Panc1 (cell line): ENCODE results near the gene SRC. TPM values are rescaled to one million over a fixed set of nuclear protein-coding genes. Genes with fewer than 3 reads are reported as not detected.

Experiments used
- ATAC-seq: fragments of 200-7000 bp; cut with Tn5 transposase; 2 replicates; pipeline ENCODE4 v1.9.1; 2020; ENCODE audit warnings: mild to moderate bottlenecking, moderate library complexity
- BruUV-seq: library from RNA; stranded (reverse); fragments of 400-500 nt; replicated peaks from 2 replicates; lab custom pipeline; 2021; lab: Mats Ljungman, UMichigan
- CTCF ChIA-PET: fragments of 300-600 bp; sonication (Branson Sonifier 250); formaldehyde crosslinking; loops from one replicate; lab custom pipeline; 2022; ENCODE audit warnings: antibody characterized with exemption; lab: Charles Lee
- POLR2A ChIA-PET: fragments of 300-600 bp; sonication (Branson Sonifier 250); formaldehyde crosslinking; loops from one replicate; lab custom pipeline; 2022; ENCODE audit warnings: antibody characterized with exemption; lab: Charles Lee
- DNase-seq: peaks from one replicate; pipeline ENCODE4 v3.0.0-alpha.2; 2010; ENCODE audit warnings: low read depth, low spot score
- H3K27ac ChIP-seq: 2 replicates; pipeline ENCODE4 v1.5.1; 2011; ENCODE audit warnings: mild to moderate bottlenecking, low read length, inconsistent platforms
- H3K27me3 ChIP-seq: fragments of 200-500 bp; sonication (Bioruptor generic); 2 replicates; pipeline ENCODE4 v1.6.0; 2014; ENCODE audit warnings: low read length, inconsistent platforms; ENCODE audit not compliant: control insufficient read depth, insufficient read depth
- H3K36me3 ChIP-seq: fragments of 200-500 bp; sonication (Bioruptor generic); 2 replicates; pipeline ENCODE4 v1.5.1; 2014; ENCODE audit warnings: inconsistent platforms, mild to moderate bottlenecking, low read length, moderate library complexity; ENCODE audit not compliant: control insufficient read depth, insufficient read depth
- H3K4me1 ChIP-seq: 2 replicates; pipeline ENCODE4 v1.5.1; 2011; ENCODE audit warnings: inconsistent platforms, mild to moderate bottlenecking, low read length, moderate library complexity; ENCODE audit not compliant: control insufficient read depth, insufficient read depth
- H3K4me3 ChIP-seq, 2 experiments: 2 replicates each; pipeline ENCODE4 v1.5.1; 2011 to 2012; ENCODE audit warnings: low read depth in 2 of 2, low read length in 2 of 2, mild to moderate bottlenecking in 2 of 2, inconsistent platforms in 1 of 2, moderate library complexity in 1 of 2
- H3K9me3 ChIP-seq: fragments of 200-500 bp; sonication (Bioruptor generic); 2 replicates; pipeline ENCODE4 v1.5.1; 2014; ENCODE audit warnings: low read depth, mild to moderate bottlenecking, inconsistent platforms, low read length, moderate library complexity; ENCODE audit not compliant: control insufficient read depth, insufficient read depth
- CTCF ChIP-seq: fragments of 450-650 bp; IDR thresholded peaks from 2 replicates; pipeline ENCODE4 v1.5.1; 2017; ENCODE audit warnings: mild to moderate bottlenecking
- POLR2AphosphoS5 ChIP-seq: IDR thresholded peaks from 2 replicates; pipeline ENCODE4 v1.6.1; 2012; ENCODE audit warnings: mild to moderate bottlenecking, low read depth, low read length, moderate library complexity
- REST ChIP-seq, 2 experiments: IDR thresholded peaks; 2 replicates each; pipeline ENCODE4 v1.6.1; 2011 to 2012; ENCODE audit warnings: low read depth in 2 of 2, control low read depth in 1 of 2, low read length in 1 of 2, mild to moderate bottlenecking in 1 of 2, moderate library complexity in 1 of 2; ENCODE audit not compliant: insufficient read depth in 1 of 2
- SIN3A ChIP-seq: IDR thresholded peaks from 2 replicates; pipeline ENCODE4 v1.6.1; 2012; ENCODE audit warnings: low read depth, mild to moderate bottlenecking, low read length, moderate library complexity, borderline replicate concordance; ENCODE audit not compliant: insufficient read depth
- TCF7L2 ChIP-seq: IDR thresholded peaks from 2 replicates; pipeline ENCODE4 v1.6.1; 2011; ENCODE audit warnings: mild to moderate bottlenecking, low read depth, low read length, inconsistent platforms
- in situ Hi-C: cut with HindIII; loops from 2 replicates; pipeline ENCODE4 v1.10.0; 2016; ENCODE audit warnings: low sequenced_read_pairs, low pct_unique_long_range_greater_than_20kb
- intact Hi-C: fragments of 100-400 bp; cut with micrococcal nuclease; formaldehyde crosslinking; loops from one replicate; pipeline ENCODE4 v1.10.0; 2022; ENCODE audit not compliant: unreplicated experiment
- total RNA-seq: library from RNA; stranded (reverse); gene quantifications from one replicate; pipeline ENCODE4 v1.2.1, GENCODE V29; 2021; ENCODE audit not compliant: unreplicated experiment

SRC gene
- total RNA-seq, 1 experiment from 2014 or later: 24.9 TPM

DNA sequence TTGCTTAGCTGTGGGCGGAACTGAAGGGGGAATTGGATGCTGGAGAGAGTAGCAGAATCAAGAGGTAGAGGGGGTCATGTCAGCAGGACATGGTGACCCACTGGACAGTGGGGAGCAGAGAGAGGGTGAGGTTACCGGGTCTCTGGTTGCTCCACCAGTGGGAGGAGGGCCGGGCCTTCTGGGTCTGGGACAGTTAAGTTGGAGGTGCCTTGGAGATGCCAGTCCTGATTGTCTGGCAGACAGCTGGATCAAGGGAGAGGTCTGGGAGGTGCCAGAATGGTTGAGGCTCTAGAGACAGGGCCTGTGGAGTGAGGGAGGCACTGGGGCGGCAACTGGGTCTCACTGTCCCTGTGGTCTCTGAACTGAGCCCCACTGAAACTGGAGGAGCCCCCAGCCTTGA, 31.8 kb upstream of the SRC start:
- ChIA-PET POLR2A (no interaction called here), CTCF (no interaction called here)
- no peaks in the 10 kb centered on the region for H3K4me1 ChIP-seq
- H3K4me3 ChIP-seq: no peak overlapping the region
- no peaks in the 10 kb centered on the region for H3K27me3 ChIP-seq
- DNase-seq (no peak), ATAC-seq (no peak)
- TF ChIP-seq SIN3A (no peak), POLR2AphosphoS5 (no peak), TCF7L2 (no peak), CTCF (no peak), REST (IDR thresholded peaks at IDR 0.05; ENCODE audit: insufficient read depth in 1 of 2, low read depth in 2 of 2, low read length in 1 of 2) (no peak)
- in situ Hi-C loops: no loop called here
- no TSS peak for BruUV-seq
- intact Hi-C loops: no loop called here
- no peaks in the 10 kb centered on the region for H3K36me3 ChIP-seq
- H3K9me3 ChIP-seq: no peaks in the 10 kb centered on the region
- no peak overlapping the region for H3K27ac ChIP-seq

DNA sequence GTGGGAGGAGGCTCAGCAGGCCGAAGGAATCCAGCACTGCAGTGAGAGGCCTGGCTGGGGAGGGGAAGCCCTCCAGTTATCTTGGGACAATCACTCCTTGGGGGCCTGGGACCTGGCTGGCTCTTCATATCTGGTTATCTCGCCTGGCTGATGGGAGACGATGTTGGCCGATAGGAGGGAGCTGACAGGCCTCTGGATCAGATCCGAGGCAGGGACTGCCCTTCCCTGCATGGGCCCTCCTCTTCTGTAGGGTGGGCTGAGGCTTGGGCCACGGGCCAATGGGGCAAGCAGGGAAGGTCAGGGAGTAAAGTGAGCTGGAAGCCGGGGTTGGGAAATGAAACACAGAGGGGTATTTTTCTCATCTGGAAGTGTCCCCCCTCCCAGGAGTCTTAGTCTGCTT, 31.3 kb upstream of the SRC start:
- in situ Hi-C loops: no loop called here
- ChIA-PET POLR2A (interaction anchor here (0.6 kb wide), 1 partner anchor 1807 kb away, joined by 3 read pairs; no protein-coding TSS in a partner anchor), CTCF (no interaction called here)
- H3K27me3 ChIP-seq: no peaks in the 10 kb centered on the region
- no peaks in the 10 kb centered on the region for H3K4me1 ChIP-seq
- H3K4me3 ChIP-seq: no peak overlapping the region
- TF ChIP-seq SIN3A: no peak
- TF ChIP-seq TCF7L2: no peak
- no peak for TF ChIP-seq POLR2AphosphoS5
- TF ChIP-seq CTCF: no peak
- no peak for TF ChIP-seq REST (IDR thresholded peaks at IDR 0.05; ENCODE audit: insufficient read depth in 1 of 2, low read depth in 2 of 2, low read length in 1 of 2)
- no peaks in the 10 kb centered on the region for H3K36me3 ChIP-seq
- DNase-seq (no peak), ATAC-seq (no peak)
- no TSS peak for BruUV-seq
- H3K27ac ChIP-seq: no peak overlapping the region
- no peaks in the 10 kb centered on the region for H3K9me3 ChIP-seq
- intact Hi-C loops: no loop called here
